ENCODE measurements around the gene HUS1.

Gene HUS1

GRCh38 chr7:47946581-47947354 lies 32.6 kb downstream of the HUS1 start:
- H2AFZ ChIP-seq (ENCODE audit: low read length): no peak overlapping the region
- no peaks in the 10 kb centered on the region for H3K9me3 ChIP-seq (replicated peaks; ENCODE audit: insufficient read depth, low read length)
- H3K9ac ChIP-seq (ENCODE audit: low read length): no peak overlapping the region
- no peak overlapping the region for H3K4me2 ChIP-seq (ENCODE audit: low read depth, low read length)
- no peaks in the 10 kb centered on the region for H4K20me1 ChIP-seq (ENCODE audit: insufficient read depth, low read length)
- H3K79me2 ChIP-seq (ENCODE audit: low read length): no peaks in the 10 kb centered on the region
- TF ChIP-seq EZH2 (optimal IDR thresholded peaks at IDR 0.05; ENCODE audit: low read depth, low read length) (no peak), CTCF (IDR thresholded peaks at IDR 0.05; ENCODE audit: low read length) (no peak), EZH2phosphoT487 (IDR thresholded peaks at IDR 0.05; ENCODE audit: low read length) (no peak)
- no peak for DNase-seq
- H3K9me2 ChIP-seq (replicated peaks; ENCODE audit: insufficient read depth, low read length): no peaks in the 10 kb centered on the region
- peaks cover 20% of the 10 kb centered on the region for H3K4me1 ChIP-seq (ENCODE audit: low read length)
- H3K27ac ChIP-seq (ENCODE audit: low read length): no peak overlapping the region
- no peaks in the 10 kb centered on the region for H3K36me3 ChIP-seq (replicated peaks; ENCODE audit: insufficient read depth, low read length)
- H3K27me3 ChIP-seq (replicated peaks; ENCODE audit: insufficient read depth, low read length): no peaks in the 10 kb centered on the region
- H3F3A ChIP-seq (ENCODE audit: insufficient read depth, low read length): peaks cover 12% of the 10 kb centered on the region
- no peak overlapping the region for H3K4me3 ChIP-seq (ENCODE audit: low read length)

- H3K27me3 ChIP-seq (replicated peaks; ENCODE audit: insufficient read depth, low read length): no peaks in the 10 kb centered on the region
- no peak overlapping the region for H3K4me2 ChIP-seq (ENCODE audit: low read depth, low read length)
- H3F3A ChIP-seq (ENCODE audit: insufficient read depth, low read length): no peaks in the 10 kb centered on the region
- H3K9ac ChIP-seq (ENCODE audit: low read length): no peak overlapping the region
- H3K36me3 ChIP-seq (replicated peaks; ENCODE audit: insufficient read depth, low read length): no peaks in the 10 kb centered on the region
- no peaks in the 10 kb centered on the region for H3K9me2 ChIP-seq (replicated peaks; ENCODE audit: insufficient read depth, low read length)
- peaks cover 8% of the 10 kb centered on the region for H3K4me1 ChIP-seq (ENCODE audit: low read length)
- no peaks in the 10 kb centered on the region for H4K20me1 ChIP-seq (ENCODE audit: insufficient read depth, low read length)
- TF ChIP-seq CTCF (IDR thresholded peaks at IDR 0.05; ENCODE audit: low read length) (peak; percentile 80), EZH2phosphoT487 (IDR thresholded peaks at IDR 0.05; ENCODE audit: low read length) (no peak), EZH2 (optimal IDR thresholded peaks at IDR 0.05; ENCODE audit: low read depth, low read length) (no peak)
- H3K79me2 ChIP-seq (ENCODE audit: low read length): no peaks in the 10 kb centered on the region
- no peak overlapping the region for H3K4me3 ChIP-seq (ENCODE audit: low read length)
- H3K27ac ChIP-seq (ENCODE audit: low read length): no peak overlapping the region
- no peak overlapping the region for H2AFZ ChIP-seq (ENCODE audit: low read length)
- DNase-seq: peak; percentile 72
- no peaks in the 10 kb centered on the region for H3K9me3 ChIP-seq (replicated peaks; ENCODE audit: insufficient read depth, low read length)
Observed at GRCh38 chr7:47945261-47946015, 34.0 kb downstream of the HUS1 start.

GRCh38 chr7:47944536-47945260 lies 34.7 kb downstream of the HUS1 start:
- Histone ChIP-seq H2AFZ (ENCODE audit: low read length) (no peak overlapping the region), H3K27me3 (replicated peaks; ENCODE audit: insufficient read depth, low read length) (no peaks in the 10 kb centered on the region), H3K4me3 (ENCODE audit: low read length) (no peak overlapping the region), H3K9ac (ENCODE audit: low read length) (no peak overlapping the region), H3K36me3 (replicated peaks; ENCODE audit: insufficient read depth, low read length) (no peaks in the 10 kb centered on the region), H3K4me1 (ENCODE audit: low read length) (peaks cover 1% of the 10 kb centered on the region; the same call in 1 of the 2 replicates), H3K9me2 (replicated peaks; ENCODE audit: insufficient read depth, low read length) (no peaks in the 10 kb centered on the region), H3K9me3 (replicated peaks; ENCODE audit: insufficient read depth, low read length) (no peaks in the 10 kb centered on the region), H4K20me1 (ENCODE audit: insufficient read depth, low read length) (no peaks in the 10 kb centered on the region), H3K4me2 (ENCODE audit: low read depth, low read length) (no peak overlapping the region), H3K79me2 (ENCODE audit: low read length) (no peaks in the 10 kb centered on the region), H3F3A (ENCODE audit: insufficient read depth, low read length) (no peaks in the 10 kb centered on the region), H3K27ac (ENCODE audit: low read length) (no peak overlapping the region)
- TF ChIP-seq EZH2phosphoT487 (IDR thresholded peaks at IDR 0.05; ENCODE audit: low read length) (no peak), CTCF (IDR thresholded peaks at IDR 0.05; ENCODE audit: low read length) (no peak)
- no peak for DNase-seq
